Endothelial cell of umbilical vein (primary cell): ENCODE data around the gene EDARADD.

ENCODE experiments used
- CTCF ChIP-seq, 2 donors: IDR thresholded peaks; 1 replicate in 1 of 2; 2 replicates in 1 of 2; pipeline ENCODE4 v1.5.1; 2011; ENCODE audit warnings: low read length in 2 of 2, mild to moderate bottlenecking in 2 of 2, moderate library complexity in 2 of 2, control low read depth in 1 of 2, inconsistent platforms in 1 of 2, low read depth in 1 of 2; ENCODE audit not compliant: insufficient read depth in 1 of 2; ENCODE audit errors: extremely low read depth in 1 of 2
- EZH2 ChIP-seq: IDR thresholded peaks from 2 replicates; pipeline ENCODE4 v1.6.1; 2012; ENCODE audit warnings: borderline replicate concordance, low read depth, mild to moderate bottlenecking, moderate library complexity, low read length, inconsistent platforms; ENCODE audit not compliant: severe bottlenecking
- FOS ChIP-seq: IDR thresholded peaks from 2 replicates; pipeline ENCODE4 v1.6.1; 2011; ENCODE audit warnings: mild to moderate bottlenecking, low read length, moderate library complexity, borderline replicate concordance; ENCODE audit not compliant: insufficient read depth
- GATA2 ChIP-seq: IDR thresholded peaks from 2 replicates; pipeline ENCODE4 v1.7.0; 2011; ENCODE audit warnings: low read depth, mild to moderate bottlenecking, moderate library complexity, mixed read lengths, low read length; ENCODE audit not compliant: insufficient read length, insufficient read depth
- JUN ChIP-seq: IDR thresholded peaks from 2 replicates; pipeline ENCODE4 v1.6.1; 2011; ENCODE audit warnings: borderline replicate concordance, low read depth; ENCODE audit not compliant: insufficient read length, insufficient read depth
- MAX ChIP-seq: IDR thresholded peaks from 2 replicates; pipeline ENCODE4 v1.6.1; 2011; ENCODE audit not compliant: insufficient read depth, insufficient read length
- MYC ChIP-seq: IDR thresholded peaks from one replicate; pipeline ENCODE4 v1.6.1; 2011; ENCODE audit warnings: mild to moderate bottlenecking, low read depth, low read length
- POLR2A ChIP-seq: IDR thresholded peaks from 2 replicates; pipeline ENCODE4 v1.6.1; 2012; ENCODE audit warnings: low read depth, mild to moderate bottlenecking, control low read depth, low read length
- POLR2AphosphoS5 ChIP-seq: IDR thresholded peaks from 2 replicates; pipeline ENCODE4 v1.6.1; 2012; ENCODE audit warnings: low read depth, mild to moderate bottlenecking, control low read depth, low read length, moderate library complexity; ENCODE audit not compliant: insufficient read depth

GRCh38 chr1:236515443-236515958 is 121.4 kb downstream of the EDARADD start:
- TF ChIP-seq CTCF (IDR thresholded peaks at IDR 0.05; ENCODE audit: extremely low read depth in 1 of 2, insufficient read depth in 1 of 2, low read depth in 1 of 2, low read length in 2 of 2) (no peak), EZH2 (no peak), MYC (no peak), JUN (no peak), POLR2AphosphoS5 (no peak), POLR2A (no peak), MAX (no peak), GATA2 (no peak), FOS (no peak)
